Measurements from ENCODE around the gene ZMYND11. TPM values are rescaled to one million over a fixed set of nuclear protein-coding genes. Genes with fewer than 3 reads are reported as not detected.

Gene ZMYND11
- total and polyA plus RNA-seq, 9 of the 15 experiments (the other 6 are each of a cell fraction or from before 2014, with no cell fraction given), result 2.7 to 13.8 (median 8.8) TPM

DNA sequence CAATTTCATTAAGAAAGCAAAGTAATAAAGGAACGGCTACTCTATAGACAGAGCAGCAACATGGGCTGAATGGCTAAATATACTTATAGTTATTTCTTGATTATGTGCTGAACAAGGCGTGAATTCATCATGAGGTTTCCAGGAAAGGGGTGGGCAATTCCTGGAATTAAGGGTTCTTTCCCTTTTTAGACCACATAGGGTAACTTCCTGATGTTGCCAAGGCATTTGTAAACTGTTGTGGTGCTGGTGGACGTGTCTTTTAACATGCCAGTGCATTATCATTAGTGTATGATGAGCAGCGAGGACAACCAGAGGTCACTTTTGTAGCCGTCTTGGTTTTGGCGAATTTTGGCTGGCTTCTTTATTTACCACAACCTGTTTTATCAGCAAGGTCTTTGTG is 28.5 kb upstream of the ZMYND11 start:
- DNase-seq (ENCODE audit: extremely low read depth in 1 of 4, low spot score in 3 of 4), result peak in 1 of 4 experiments; percentile 37

More for the DNA sequence above, 28.5 kb upstream of the ZMYND11 start:
- Histone ChIP-seq H3K9me1 (ENCODE audit: control insufficient read depth, insufficient read depth, low read length) (no peaks in the 10 kb centered on the region), H4K20me1 (replicated peaks; ENCODE audit: control insufficient read depth, insufficient read depth, low read length) (no peaks in the 10 kb centered on the region), H3K4me2 (ENCODE audit: insufficient read depth, low read length) (no peak overlapping the region), H3K9me3 (replicated peaks; ENCODE audit: control insufficient read depth, insufficient read depth, low read depth, low read length) (no peaks in the 10 kb centered on the region), H3K79me2 (ENCODE audit: control insufficient read depth, insufficient read depth, low read length) (no peaks in the 10 kb centered on the region), H3K27me3 (ENCODE audit: control insufficient read depth in 2 of 2, insufficient read depth in 2 of 2, low read length in 2 of 2) (peaks cover 4 to 8% of the 10 kb centered on the region in 2 experiments; a peak in 3 of 5 replicates), H3K4me1 (replicated peaks in 1 of 2; ENCODE audit: control insufficient read depth in 2 of 2, insufficient read depth in 2 of 2, low read length in 2 of 2) (peaks cover 0 to 4% of the 10 kb centered on the region in 2 experiments; a peak in 1 of 5 replicates), H3K27ac (ENCODE audit: extremely low read depth, low read depth, low read length) (no peak overlapping the region), H3K36me3 (ENCODE audit: control insufficient read depth, insufficient read depth, low read length) (no peaks in the 10 kb centered on the region), H3K9ac (ENCODE audit: insufficient read depth in 1 of 2, low read depth in 2 of 2, low read length in 2 of 2) (no peak overlapping the region), H3K4me3 (no peak overlapping the region), H2AFZ (ENCODE audit: low read depth, low read length) (no peak overlapping the region)
- 0 out of 2 replicates have a peak, but pooled peaks have one; percentile 16 for TF ChIP-seq STAT5A (IDR thresholded peaks at IDR 0.05; ENCODE audit: borderline replicate concordance, low read length)
- TF ChIP-seq, protein P1, sequence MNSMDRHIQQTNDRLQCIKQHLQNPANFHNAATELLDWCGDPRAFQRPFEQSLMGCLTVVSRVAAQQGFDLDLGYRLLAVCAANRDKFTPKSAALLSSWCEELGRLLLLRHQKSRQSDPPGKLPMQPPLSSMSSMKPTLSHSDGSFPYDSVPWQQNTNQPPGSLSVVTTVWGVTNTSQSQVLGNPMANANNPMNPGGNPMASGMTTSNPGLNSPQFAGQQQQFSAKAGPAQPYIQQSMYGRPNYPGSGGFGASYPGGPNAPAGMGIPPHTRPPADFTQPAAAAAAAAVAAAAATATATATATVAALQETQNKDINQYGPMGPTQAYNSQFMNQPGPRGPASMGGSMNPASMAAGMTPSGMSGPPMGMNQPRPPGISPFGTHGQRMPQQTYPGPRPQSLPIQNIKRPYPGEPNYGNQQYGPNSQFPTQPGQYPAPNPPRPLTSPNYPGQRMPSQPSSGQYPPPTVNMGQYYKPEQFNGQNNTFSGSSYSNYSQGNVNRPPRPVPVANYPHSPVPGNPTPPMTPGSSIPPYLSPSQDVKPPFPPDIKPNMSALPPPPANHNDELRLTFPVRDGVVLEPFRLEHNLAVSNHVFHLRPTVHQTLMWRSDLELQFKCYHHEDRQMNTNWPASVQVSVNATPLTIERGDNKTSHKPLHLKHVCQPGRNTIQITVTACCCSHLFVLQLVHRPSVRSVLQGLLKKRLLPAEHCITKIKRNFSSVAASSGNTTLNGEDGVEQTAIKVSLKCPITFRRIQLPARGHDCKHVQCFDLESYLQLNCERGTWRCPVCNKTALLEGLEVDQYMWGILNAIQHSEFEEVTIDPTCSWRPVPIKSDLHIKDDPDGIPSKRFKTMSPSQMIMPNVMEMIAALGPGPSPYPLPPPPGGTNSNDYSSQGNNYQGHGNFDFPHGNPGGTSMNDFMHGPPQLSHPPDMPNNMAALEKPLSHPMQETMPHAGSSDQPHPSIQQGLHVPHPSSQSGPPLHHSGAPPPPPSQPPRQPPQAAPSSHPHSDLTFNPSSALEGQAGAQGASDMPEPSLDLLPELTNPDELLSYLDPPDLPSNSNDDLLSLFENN (IDR thresholded peaks at IDR 0.05; ENCODE audit: low read depth in 2 of 2, low read length in 2 of 2), result no peak
- POLR2A ChIA-PET, result no interaction called here
- CTCF ChIA-PET (ENCODE audit: low intra/inter-chr PET ratio), result no interaction called here
- no TSS peak for BruUV-seq (replicated peaks)
- in situ Hi-C loops (cut with MboI) (no loop called here), intact Hi-C loops (cut with micrococcal nuclease) (no loop called here)
- 1% methylated on average over 6 of the region's 6 CpGs for WGBS (ENCODE audit: insufficient coverage, low coverage, missing lambda C conversion rate)
- ATAC-seq (no peak), FAIRE-seq (no peak)

All from K562 (cell line).